ENCODE data around the gene MED16.

Gene MED16

DNA sequence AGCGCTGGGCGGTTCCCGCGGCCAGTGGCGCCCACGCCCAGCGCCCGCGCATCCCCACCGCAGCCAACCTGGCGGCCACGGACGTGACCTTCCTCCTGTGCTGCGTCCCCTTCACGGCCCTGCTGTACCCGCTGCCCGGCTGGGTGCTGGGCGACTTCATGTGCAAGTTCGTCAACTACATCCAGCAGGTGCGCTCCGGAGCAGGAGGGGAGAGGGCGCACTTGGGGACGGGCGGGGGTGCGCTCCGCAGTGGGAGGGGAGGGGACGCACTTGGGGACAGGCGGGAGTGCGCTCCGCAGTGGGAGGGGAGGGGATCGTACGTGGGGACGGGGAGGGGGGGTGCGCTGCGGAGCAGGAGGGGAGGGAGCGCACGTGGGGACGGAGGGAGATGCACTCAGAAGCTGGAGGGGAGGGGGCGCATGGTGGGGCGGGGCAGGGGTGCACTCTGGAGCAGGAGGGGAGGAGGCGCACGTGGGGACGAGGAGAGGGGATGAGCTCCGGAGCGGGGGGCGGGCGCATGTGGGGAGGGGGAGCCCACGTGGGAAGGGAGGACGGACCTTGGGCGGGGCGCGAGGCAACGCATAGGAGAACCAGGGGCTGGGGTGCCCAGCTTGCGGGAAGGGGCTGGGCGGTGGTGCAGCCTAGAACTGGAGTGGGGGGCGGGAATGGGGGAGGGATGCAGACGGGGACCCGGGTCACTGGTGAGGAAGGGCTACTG is 25.7 kb upstream of the MED16 start:
- Histone ChIP-seq H3K9me3 (ENCODE audit: insufficient read depth, low read depth, low read length) (no peaks in the 10 kb centered on the region), H2AFZ (ENCODE audit: low read length) (no peak overlapping the region), H3K79me2 (ENCODE audit: insufficient read depth, low read length) (peaks cover 1% of the 10 kb centered on the region; the same call in 1 of the 2 replicates), H3K9me2 (replicated peaks; ENCODE audit: low read depth, low read length) (no peaks in the 10 kb centered on the region), H3K27me3 (ENCODE audit: insufficient read depth, low read length, poor library complexity, severe bottlenecking) (no peaks in the 10 kb centered on the region), H3K4me3 (ENCODE audit: low read length, poor library complexity, severe bottlenecking) (no peak overlapping the region), H3K4me1 (ENCODE audit: insufficient read depth, low read length, poor library complexity, severe bottlenecking) (peaks cover 4% of the 10 kb centered on the region), H3K36me3 (ENCODE audit: insufficient read depth, low read length) (no peaks in the 10 kb centered on the region), H3F3A (ENCODE audit: low read depth) (peaks cover 2% of the 10 kb centered on the region; the same call in 1 of the 2 replicates), H4K20me1 (ENCODE audit: insufficient read depth, low read length, poor library complexity, severe bottlenecking) (no peaks in the 10 kb centered on the region), H3K4me2 (ENCODE audit: low read depth, low read length, poor library complexity, severe bottlenecking) (no peak overlapping the region), H3K9ac (ENCODE audit: low read depth, low read length, poor library complexity, severe bottlenecking) (no peak overlapping the region)
- TF ChIP-seq, protein P1, sequence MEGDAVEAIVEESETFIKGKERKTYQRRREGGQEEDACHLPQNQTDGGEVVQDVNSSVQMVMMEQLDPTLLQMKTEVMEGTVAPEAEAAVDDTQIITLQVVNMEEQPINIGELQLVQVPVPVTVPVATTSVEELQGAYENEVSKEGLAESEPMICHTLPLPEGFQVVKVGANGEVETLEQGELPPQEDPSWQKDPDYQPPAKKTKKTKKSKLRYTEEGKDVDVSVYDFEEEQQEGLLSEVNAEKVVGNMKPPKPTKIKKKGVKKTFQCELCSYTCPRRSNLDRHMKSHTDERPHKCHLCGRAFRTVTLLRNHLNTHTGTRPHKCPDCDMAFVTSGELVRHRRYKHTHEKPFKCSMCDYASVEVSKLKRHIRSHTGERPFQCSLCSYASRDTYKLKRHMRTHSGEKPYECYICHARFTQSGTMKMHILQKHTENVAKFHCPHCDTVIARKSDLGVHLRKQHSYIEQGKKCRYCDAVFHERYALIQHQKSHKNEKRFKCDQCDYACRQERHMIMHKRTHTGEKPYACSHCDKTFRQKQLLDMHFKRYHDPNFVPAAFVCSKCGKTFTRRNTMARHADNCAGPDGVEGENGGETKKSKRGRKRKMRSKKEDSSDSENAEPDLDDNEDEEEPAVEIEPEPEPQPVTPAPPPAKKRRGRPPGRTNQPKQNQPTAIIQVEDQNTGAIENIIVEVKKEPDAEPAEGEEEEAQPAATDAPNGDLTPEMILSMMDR (conservative IDR thresholded peaks at IDR 0.05; ENCODE audit: low read length) = no peak
- no peak for TF ChIP-seq EZH2phosphoT487 (IDR thresholded peaks at IDR 0.05; ENCODE audit: borderline replicate concordance)

DNA sequence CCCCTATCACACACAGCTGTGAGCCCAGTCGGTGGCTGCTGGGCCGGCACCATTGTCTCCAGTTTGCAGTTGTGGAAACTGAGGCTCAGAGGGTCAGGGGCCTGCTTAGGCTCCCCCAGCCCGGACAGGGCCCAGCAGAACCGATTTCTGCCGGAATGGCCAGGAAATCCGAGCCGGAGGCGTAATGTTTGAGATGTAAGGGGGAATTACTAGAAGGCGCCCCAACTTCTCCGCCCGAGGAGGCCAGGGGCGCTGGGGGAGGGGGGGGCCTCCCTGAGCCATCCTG is 25.1 kb upstream of the MED16 start:
- no peaks in the 10 kb centered on the region for H3K27me3 ChIP-seq (ENCODE audit: insufficient read depth, low read length, poor library complexity, severe bottlenecking)
- no peaks in the 10 kb centered on the region for H3K36me3 ChIP-seq (ENCODE audit: insufficient read depth, low read length)
- H3K79me2 ChIP-seq (ENCODE audit: insufficient read depth, low read length) = peaks cover 6% of the 10 kb centered on the region; the same call in 1 of the 2 replicates
- H2AFZ ChIP-seq (ENCODE audit: low read length) = no peak overlapping the region
- no peak overlapping the region for H3K4me2 ChIP-seq (ENCODE audit: low read depth, low read length, poor library complexity, severe bottlenecking)
- H3K9me2 ChIP-seq (replicated peaks; ENCODE audit: low read depth, low read length) = no peaks in the 10 kb centered on the region
- H4K20me1 ChIP-seq (ENCODE audit: insufficient read depth, low read length, poor library complexity, severe bottlenecking) = no peaks in the 10 kb centered on the region
- peaks cover 2% of the 10 kb centered on the region; the same call in 1 of the 2 replicates for H3F3A ChIP-seq (ENCODE audit: low read depth)
- peaks cover 8% of the 10 kb centered on the region for H3K4me1 ChIP-seq (ENCODE audit: insufficient read depth, low read length, poor library complexity, severe bottlenecking)
- no peaks in the 10 kb centered on the region for H3K9me3 ChIP-seq (ENCODE audit: insufficient read depth, low read depth, low read length)
- H3K9ac ChIP-seq (ENCODE audit: low read depth, low read length, poor library complexity, severe bottlenecking) = no peak overlapping the region
- TF ChIP-seq, protein P1 (conservative IDR thresholded peaks at IDR 0.05; ENCODE audit: low read length) = no peak
- no peak for TF ChIP-seq EZH2phosphoT487 (IDR thresholded peaks at IDR 0.05; ENCODE audit: borderline replicate concordance)
- no peak overlapping the region for H3K4me3 ChIP-seq (ENCODE audit: low read length, poor library complexity, severe bottlenecking)

DNA sequence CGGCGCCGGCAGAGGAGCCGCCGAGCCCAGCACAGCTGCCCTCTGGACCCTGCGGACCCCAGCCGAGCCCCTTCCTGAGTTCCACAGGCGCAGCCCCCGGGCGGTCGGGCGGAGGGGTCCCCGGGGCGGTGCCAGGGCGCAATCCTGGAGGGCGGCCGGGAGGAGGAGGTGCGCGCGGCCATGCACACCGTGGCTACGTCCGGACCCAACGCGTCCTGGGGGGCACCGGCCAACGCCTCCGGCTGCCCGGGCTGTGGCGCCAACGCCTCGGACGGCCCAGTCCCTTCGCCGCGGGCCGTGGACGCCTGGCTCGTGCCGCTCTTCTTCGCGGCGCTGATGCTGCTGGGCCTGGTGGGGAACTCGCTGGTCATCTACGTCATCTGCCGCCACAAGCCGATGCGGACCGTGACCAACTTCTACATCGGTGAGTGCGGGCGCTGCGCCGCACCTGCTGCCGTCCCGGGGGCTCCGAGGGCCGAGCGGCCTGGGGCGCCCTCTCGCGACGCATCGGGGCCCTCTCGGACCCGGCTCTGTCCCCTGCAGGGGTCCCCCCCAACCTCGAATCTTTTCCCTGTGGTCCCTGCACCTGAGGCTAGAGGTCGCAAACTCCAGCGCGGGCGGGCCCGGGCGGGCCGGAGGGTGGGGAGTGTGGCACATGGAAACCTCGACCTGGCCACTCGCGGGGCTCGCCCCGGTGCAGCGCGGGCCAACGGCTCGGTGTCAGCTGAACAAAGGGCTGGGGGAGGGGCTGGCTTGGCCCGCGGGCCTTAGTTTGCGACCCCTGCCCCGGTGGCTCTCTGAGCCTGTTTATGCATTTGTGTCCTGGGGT is 24.6 kb upstream of the MED16 start, which contains the start of gene KISS1R:
TSS of gene KISS1R (plus strand) at position 11 of the 829 bp plus-strand sequence. CDS start at position 181, 170 bp downstream.
- H4K20me1 ChIP-seq (ENCODE audit: insufficient read depth, low read length, poor library complexity, severe bottlenecking) = no peaks in the 10 kb centered on the region
- peaks cover 2% of the 10 kb centered on the region; the same call in 1 of the 2 replicates for H3F3A ChIP-seq (ENCODE audit: low read depth)
- H3K27me3 ChIP-seq (ENCODE audit: insufficient read depth, low read length, poor library complexity, severe bottlenecking) = no peaks in the 10 kb centered on the region
- no peaks in the 10 kb centered on the region for H3K9me2 ChIP-seq (replicated peaks; ENCODE audit: low read depth, low read length)
- H3K9ac ChIP-seq (ENCODE audit: low read depth, low read length, poor library complexity, severe bottlenecking) = no peak within 1 kb of the TSS
- H3K4me1 ChIP-seq (ENCODE audit: insufficient read depth, low read length, poor library complexity, severe bottlenecking) = peaks cover 8% of the 10 kb centered on the region
- TF ChIP-seq EZH2phosphoT487 (IDR thresholded peaks at IDR 0.05; ENCODE audit: borderline replicate concordance) = no peak
- TF ChIP-seq, protein P1 (conservative IDR thresholded peaks at IDR 0.05; ENCODE audit: low read length) = peak; percentile 46
- H2AFZ ChIP-seq (ENCODE audit: low read length) = no peak within 1 kb of the TSS
- H3K79me2 ChIP-seq (ENCODE audit: insufficient read depth, low read length) = peaks cover 9% of the 10 kb centered on the region; the same call in 1 of the 2 replicates
- H3K36me3 ChIP-seq (ENCODE audit: insufficient read depth, low read length) = no peaks in the 10 kb centered on the region
- H3K4me3 ChIP-seq (ENCODE audit: low read length, poor library complexity, severe bottlenecking) = peak within 1 kb of the TSS; percentile 2
- no peak within 1 kb of the TSS for H3K4me2 ChIP-seq (ENCODE audit: low read depth, low read length, poor library complexity, severe bottlenecking)
- no peaks in the 10 kb centered on the region for H3K9me3 ChIP-seq (ENCODE audit: insufficient read depth, low read depth, low read length)
